AG08396 (cell line): ENCODE data around the gene SCN5A.

Source experiments
- DNase-seq: peaks from one replicate; pipeline ENCODE4 v3.0.0; 2012; ENCODE audit warnings: low spot score, mixed read lengths

The SCN5A gene

DNA sequence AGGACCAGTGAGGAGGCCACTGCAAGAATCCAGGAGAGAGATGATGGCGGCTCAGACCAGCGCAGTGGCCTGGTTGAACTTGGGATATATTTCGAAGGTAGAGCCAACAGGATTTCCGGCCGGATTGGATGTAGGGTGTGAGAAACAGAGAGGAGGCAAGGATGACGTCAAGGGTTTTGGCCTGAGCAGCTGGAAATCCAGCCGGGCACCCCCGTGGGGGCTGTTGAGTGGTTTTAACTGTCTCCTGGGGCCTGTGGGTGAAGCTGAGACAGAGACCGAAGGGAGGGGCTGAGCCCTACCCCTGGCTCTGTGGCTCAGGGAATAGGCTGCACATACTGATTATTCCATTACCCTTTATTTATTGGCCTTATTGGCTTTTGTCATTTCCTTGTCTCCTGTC is 107.7 kb downstream of the SCN5A start:
- DNase-seq, result no peak

- no peak for DNase-seq
Measured at GRCh38 chr3:38538773-38539353, 110.6 kb downstream of the SCN5A start.

DNA sequence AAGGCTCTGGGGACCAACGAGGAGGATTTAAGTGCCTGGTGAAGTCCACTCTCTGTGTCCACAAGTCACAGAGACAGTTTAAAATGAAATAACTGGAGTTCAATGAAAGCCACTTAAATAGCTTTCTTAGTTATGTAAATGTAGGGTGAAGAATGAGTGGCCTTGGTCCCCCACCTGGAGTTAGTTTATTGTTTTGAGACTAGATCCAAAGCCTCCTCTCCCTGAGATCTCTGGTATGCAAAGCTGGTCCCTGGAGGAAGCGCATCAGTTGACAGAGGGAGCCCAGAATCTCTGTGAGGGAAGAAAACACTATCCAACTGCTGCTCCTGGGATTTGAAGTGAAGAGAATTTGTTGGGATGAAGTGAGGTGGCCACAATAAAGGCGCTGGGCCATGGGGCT is 112.8 kb downstream of the SCN5A start:
- no peak for DNase-seq

GRCh38 chr3:38534604-38535003 is 114.9 kb downstream of the SCN5A start:
- DNase-seq, result no peak

DNA sequence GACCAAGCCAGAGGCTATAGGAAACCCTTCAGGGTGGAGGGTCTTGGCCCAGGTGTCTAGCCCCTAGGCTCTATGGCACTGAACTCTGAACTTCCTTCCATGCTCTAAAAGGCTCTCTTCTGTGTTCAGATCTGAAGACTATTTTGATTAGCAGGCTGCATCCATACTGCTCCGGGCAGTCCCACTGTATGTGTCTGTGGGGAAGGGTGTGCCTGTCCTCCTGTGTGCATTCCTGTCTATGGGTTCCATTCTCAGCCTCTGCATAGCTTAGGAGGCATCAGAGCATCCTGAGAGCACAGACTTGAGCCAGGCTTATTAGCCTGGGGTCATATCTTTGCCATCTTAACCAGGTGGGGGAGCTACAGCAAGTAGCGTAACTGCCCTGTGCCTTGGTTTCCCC is 115.3 kb downstream of the SCN5A start:
- DNase-seq, result no peak

DNA sequence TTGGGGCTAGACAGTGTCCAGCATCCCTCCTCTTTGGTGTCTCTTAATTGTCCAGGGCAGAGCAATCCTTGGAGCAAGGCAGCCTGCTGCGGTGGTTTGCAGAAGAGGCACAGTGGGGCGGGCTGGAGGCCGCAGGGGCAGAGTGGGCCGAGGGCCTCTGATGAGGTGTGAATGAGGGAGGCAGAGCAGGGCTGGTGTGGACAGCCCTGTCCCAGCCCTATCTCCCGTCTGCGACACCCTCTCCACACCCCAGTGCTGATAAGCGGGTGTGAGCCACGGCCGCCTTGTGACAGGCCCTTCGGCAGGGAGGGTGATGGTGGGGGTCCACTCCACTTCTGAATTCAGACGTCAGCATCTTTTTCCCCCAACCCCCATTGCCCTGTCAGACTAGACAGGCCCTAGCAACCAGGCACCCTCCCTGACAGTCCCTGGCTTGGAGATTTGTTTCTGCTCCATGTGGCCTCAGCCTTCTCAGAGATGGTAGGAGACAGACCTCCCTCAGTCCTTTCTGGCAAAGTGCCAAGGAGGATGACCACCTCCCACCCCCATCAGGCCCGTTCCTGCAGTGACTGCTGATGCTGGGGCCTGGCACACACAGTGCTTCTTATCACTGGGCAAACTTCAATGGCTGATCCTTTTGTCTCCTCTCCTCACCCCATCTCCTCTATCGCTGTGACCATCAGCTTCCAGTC is 116.1 kb downstream of the SCN5A start:
- no peak for DNase-seq

DNA sequence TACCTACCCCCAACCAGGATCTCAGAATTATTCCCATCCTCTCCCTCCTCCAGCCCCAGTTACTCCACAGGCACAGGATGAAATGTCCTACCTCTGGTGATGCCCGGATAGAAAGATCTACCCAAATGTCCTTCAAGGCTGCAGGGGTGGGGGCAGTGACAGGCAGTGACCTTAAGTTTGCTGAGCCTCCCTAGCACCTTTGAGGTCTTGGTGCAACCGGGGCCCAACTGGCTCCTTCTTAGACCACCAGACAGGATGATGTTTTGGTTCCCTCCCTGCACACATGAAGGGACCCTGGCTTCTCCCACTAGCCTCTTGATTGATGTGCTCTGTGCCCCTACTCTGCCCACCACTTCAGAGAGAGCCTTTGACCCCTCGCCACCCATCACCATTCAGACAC is 117.0 kb downstream of the SCN5A start:
- DNase-seq, result no peak

DNA sequence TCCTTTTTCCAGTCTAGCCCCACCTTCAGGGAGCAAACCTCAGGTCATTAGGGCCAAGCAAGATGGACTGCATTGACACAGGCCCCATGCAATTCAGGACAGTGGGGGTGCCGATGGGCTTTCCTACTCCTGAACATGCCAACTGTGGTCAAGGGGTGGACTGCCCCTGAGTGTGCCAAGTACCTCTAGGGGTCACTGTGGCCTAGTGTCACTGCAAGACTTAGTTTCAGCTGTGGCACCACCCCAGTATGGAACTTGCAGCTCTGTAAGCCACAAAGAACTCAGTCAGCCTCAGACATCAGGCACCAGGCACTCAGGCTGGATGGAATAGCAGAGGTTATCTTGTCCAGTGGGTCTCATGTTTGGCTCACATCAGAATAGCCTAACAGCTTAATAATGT is 121.0 kb downstream of the SCN5A start:
- no peak for DNase-seq

GRCh38 chr3:38526792-38527191 is 122.7 kb downstream of the SCN5A start:
- no peak for DNase-seq

DNA sequence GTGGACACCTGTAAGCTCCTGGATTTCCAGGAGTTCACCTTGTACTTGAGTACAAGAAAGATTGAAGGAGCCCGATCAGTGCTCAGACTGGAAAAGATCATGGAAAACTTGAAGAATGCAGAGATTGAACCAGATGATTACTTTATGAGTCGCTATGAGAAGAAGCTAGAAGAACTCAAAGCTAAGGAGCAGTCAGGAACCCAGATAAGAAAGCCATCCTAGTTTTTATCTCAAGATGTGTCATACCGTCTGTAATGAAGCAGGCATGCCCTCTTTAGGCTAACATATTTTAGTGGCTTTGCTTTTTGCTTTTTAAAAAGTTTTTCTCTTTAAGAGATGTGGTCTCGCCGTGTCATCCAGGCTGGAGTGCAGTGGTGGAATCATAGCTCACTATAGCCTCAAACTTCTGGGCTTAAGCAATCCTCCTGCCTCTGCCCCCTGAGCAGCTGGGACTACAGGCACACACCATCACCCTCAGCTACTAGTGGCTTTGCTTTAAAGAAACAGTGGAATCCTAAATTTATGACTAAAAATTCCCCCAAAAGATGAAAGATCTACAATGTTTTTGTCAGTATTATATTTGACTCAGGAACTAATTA is 125.2 kb downstream of the SCN5A start:
- DNase-seq, result no peak

DNA sequence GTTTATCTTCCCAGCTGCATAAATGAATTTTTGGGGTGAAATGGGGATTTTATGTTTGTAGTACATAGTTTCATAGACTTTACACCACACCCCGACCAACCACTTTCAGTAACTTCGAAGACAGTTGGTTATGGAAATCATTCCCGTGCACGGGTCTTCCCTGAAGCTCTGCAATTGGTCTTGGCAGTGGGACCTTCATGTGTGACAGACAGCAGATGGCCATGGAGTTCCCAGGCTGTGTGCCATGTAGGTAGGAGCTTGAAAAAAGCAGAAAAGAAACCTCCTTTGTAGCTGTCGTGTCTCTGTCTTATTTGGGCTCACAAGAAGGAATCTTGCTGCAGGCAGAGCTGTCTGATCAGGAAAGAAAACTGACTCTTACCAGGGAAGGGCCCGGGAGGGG is 127.5 kb downstream of the SCN5A start:
- DNase-seq, result no peak

GRCh38 chr3:38521391-38521987 is 128.0 kb downstream of the SCN5A start:
- DNase-seq, result peak; percentile 63

- DNase-seq, result no peak
Measured at GRCh38 chr3:38519651-38520050, 129.8 kb downstream of the SCN5A start.

DNA sequence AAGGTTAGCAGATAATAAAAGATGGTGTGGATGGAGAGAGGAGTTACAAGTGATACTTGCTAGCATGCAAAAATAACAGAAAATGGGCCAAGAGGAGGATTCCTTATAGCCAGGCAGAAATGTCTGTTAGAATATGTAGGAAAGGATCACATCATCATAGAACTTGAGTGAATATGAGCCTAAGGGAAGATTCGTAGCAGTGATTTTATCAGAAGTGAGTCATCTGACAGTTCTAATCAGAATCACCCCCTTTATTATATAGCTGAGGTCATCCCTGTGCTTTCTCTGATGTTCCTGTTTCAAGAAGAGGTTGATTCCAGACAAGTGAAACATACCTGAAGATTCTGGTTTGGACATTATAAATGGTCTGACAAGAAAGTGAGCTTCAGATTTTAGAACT is 130.5 kb downstream of the SCN5A start:
- no peak for DNase-seq

GRCh38 chr3:38516669-38517068 is 132.8 kb downstream of the SCN5A start:
- no peak for DNase-seq

GRCh38 chr3:38515367-38515766 is 134.1 kb downstream of the SCN5A start:
- no peak for DNase-seq

DNA sequence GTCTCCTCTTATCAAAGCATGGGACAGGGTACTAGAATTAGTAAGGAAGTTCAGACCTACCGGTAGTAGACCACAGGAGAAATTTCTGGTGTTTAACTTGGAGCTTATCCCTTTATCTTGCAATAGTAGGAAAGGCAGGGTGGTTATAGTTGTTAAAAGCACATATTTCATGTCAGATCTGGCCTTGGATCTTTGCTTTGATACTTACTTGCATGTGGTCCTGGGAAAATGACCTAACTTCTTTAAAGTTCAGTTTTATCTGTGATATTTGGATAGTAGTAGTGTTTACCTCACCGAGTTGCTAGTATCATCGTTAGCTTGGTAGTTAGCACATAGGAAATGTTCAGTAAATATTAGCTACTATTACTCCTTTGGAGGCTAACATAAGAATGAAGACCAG is 137.9 kb downstream of the SCN5A start:
- no peak for DNase-seq

GRCh38 chr3:38510631-38511030 is 138.9 kb downstream of the SCN5A start:
- DNase-seq, result no peak

GRCh38 chr3:38509732-38510131 is 139.8 kb downstream of the SCN5A start:
- DNase-seq, result no peak

DNA sequence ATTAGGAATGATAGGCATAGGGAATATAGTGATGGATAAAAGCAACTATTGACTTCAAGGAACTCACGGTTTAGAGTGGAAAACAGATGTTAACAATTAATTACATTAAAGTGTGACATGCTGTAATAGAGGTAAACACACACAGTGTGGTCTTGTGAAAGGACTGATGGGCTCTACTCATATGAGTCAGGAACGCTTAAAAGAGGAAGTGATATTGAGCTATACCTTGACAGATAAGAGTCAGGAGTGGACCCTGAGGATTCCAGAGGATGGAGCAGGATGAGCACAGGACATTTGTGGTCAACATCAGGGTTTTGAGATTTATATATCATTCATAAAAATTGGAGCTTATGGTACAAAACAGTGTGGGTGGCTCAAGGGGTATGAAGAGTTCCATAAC is 142.4 kb downstream of the SCN5A start:
- no peak for DNase-seq

- peak; percentile 31 for DNase-seq
Measured at GRCh38 chr3:38500688-38501417, 148.6 kb downstream of the SCN5A start.
